GM21423 (cell line): ENCODE results near the gene LIPM.

ENCODE experiments used
- ATAC-seq: cut with Tn5 transposase; IDR thresholded peaks from one replicate; pipeline ENCODE4 v1.9.1; 2021; ENCODE audit warnings: mild to moderate bottlenecking, moderate library complexity; ENCODE audit not compliant: unreplicated experiment

Gene LIPM, protein sequence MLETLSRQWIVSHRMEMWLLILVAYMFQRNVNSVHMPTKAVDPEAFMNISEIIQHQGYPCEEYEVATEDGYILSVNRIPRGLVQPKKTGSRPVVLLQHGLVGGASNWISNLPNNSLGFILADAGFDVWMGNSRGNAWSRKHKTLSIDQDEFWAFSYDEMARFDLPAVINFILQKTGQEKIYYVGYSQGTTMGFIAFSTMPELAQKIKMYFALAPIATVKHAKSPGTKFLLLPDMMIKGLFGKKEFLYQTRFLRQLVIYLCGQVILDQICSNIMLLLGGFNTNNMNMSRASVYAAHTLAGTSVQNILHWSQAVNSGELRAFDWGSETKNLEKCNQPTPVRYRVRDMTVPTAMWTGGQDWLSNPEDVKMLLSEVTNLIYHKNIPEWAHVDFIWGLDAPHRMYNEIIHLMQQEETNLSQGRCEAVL

DNA sequence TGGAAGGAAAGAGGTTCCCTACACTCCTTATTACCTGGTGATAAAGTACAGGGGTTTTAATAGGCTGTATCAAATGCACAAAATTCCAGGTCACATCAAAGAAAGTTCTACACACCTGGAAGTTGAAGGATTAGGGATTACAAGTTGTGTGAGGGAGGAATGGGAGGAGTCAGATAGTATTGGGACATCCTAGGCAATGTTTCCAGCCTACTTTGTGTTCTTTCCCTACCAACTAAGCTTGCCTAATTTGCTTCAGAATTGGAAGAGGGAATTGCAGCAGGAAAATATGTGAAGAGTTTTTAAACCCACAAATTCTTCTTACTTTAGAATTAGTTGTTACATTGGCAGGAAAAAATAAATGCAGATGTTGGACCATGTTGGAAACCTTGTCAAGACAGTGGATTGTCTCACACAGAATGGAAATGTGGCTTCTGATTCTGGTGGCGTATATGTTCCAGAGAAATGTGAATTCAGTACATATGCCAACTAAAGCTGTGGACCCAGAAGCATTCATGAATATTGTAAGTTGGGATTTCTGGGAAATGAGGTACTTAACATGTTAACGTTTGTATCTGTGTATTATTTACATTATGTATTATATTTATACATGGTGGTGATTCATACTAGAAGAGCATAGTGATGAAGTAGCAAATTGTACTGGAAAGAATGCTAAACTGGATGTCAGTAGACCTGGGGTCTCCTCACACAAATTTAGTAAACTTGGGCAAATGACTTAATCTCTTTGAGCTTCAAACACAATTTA lies at the start of gene LIPM:
LIPM (plus strand) TSS at position 208 of the 763 bp plus-strand sequence; CDS start at position 375, 167 bp downstream.
- ATAC-seq: no peak

DNA sequence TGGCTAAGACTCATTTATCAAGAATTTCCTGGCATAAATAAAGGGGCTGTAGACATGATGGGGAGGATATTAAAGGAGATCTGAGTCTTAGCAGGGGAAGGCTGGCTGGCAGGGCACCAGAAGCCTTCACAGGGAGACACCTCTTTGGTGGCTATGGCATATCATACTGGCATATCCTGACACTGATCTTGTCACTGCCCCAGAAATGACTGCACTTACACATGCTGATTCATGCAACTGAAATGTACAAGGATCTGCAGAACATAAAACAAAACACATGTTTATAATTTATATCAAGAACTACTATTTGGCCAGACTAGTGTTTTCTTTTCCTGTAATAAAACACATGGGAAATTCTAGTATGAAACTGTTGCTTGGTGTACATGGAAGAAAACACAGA lies 48.2 kb upstream of the LIPM start:
- ATAC-seq: no peak

DNA sequence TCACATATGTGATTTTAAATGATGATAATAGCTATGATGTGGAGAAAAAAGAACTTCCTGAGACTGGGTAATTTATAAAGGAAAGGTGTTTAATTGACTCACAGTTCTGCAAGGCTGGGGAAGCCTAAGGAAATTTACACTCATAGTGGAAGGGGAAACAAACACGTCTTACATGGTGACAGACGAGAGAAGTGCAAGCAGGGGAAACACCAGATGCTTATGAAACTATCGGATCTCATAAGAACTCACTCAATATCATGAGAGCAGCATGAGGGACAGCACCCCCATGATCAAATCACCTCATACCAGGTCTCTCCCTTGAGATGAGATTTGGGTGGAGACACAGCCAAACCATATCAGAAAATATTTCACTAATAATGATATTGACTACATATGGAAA lies 46.8 kb upstream of the LIPM start:
- no peak for ATAC-seq

DNA sequence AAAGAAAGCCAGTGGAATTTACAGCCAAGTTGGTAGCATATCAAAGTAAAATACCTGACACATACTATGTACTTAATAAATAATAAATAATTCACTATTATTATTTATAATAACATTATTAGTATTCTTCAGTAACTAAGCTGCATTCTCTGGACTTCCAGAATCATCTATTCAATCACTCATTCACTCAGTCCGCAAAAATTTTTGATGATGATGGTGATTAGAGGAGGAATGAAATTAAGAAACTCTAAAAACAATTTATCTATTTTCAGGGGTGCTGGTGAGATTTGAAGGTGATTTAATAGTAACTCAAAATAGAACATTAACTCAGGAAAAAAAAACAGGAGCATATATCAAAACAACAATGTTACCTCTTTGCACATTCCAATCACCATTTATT lies 45.9 kb upstream of the LIPM start:
- ATAC-seq: no peak

DNA sequence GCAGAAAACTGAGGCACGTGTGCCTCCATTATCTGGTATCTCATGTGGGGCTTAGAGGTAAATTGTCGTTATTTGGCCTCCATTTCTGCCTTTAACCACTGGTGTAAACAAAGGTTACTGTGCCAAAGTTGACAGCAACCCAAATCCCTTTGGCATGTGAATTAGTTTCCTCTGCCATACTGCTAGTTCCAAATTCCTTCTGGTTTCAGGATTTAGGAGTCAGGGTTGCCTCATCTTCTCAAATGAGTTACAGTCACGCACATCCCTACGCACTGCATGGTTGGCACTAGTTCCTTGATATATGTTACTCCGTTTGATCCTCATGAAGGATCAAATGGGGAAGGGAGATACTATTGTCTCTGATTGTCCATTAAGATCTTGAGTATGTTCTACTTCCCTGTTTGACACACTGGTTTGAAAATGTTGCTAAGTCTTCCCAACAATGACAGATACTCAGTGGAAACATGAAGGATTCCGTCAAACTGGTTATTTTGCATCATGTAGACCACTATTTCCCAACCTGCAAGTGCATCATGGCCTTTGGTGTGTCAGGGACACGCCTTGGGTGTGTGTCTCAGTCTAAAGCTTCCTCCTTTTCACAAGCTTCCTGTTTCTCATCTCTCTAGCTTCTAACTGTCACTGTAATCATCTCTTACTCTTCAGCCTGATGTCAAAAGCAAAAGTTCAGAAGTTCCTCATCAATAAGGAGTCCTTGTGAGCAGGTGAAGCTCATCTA lies 43.0 kb upstream of the LIPM start, which contains the start of gene LIPN:
LIPN (plus strand) TSS at position 655 of the 736 bp plus-strand sequence. CDS start 1,386 bp downstream, outside the sequence.
- no peak for ATAC-seq

DNA sequence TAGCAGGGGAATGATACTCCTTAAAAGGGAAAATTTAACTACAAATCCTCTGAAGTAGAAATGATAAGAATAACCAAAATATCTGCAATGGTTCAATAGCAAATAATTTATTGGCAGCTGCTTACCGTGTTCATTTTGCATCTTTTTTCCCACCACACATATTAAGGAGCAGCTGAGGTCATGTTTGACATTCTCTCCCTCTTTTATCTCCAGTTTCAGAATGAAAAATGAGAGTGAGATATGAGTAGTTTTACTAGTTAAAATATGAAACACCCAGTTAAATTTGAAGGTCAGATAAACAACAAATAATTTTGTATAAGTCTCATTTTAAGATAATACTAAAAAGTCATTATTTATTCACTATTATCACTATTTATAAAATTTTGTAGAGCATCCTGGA lies 39.6 kb upstream of the LIPM start:
- no peak for ATAC-seq

DNA sequence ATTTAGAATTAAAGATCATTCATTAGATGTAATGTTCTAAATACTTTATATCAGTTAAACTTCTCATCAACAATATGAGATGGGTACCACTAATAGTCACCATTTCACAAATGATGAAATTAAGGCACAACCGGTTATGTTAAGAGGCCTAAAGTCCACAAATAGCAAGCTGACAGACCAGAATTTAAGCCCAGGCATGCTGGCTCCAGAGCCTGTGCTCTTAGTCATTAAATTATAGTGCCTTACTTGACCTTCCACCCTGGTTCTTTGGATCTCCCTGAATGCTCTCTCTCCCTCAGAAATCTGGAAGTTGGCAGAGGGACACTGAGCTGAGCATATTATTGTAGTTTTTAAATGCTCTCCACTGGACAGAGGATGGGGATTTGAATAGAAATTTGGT lies 39.1 kb upstream of the LIPM start:
- no peak for ATAC-seq

DNA sequence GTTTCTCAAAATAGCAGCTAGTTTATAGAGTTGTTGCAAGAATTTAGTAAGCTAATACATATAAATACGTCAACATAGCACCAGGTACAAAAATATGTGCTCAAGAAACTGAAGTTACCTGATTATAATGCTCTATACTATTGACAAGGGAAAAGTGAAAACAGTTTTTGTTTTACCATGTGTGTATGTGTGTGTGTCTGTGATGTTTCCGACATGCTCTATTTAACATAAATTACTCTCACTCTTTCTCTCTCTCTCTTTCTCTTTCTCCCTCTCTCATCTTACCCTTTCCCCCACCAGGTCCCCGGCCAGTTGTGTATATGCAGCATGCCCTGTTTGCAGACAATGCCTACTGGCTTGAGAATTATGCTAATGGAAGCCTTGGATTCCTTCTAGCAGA lies 38.4 kb upstream of the LIPM start:
- ATAC-seq: no peak

DNA sequence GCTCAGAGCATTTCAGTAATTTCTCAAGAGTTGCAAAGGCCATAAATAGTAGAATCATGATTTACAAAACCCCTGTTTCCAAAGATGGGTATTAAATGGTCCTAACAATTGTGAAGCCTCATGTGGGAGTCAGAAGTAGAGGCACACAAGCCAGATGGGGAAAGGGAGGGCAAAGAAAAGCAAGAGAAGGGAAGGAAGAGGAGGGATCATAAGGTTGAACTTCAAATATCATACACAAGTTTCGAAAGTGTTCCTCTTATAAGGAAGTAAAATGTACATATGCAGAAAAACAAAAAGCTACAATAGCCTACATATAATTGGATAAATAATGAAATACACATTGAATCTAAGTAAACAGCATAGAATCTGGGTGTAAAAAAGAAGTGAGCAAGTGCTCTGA lies 36.7 kb upstream of the LIPM start:
- no peak for ATAC-seq

DNA sequence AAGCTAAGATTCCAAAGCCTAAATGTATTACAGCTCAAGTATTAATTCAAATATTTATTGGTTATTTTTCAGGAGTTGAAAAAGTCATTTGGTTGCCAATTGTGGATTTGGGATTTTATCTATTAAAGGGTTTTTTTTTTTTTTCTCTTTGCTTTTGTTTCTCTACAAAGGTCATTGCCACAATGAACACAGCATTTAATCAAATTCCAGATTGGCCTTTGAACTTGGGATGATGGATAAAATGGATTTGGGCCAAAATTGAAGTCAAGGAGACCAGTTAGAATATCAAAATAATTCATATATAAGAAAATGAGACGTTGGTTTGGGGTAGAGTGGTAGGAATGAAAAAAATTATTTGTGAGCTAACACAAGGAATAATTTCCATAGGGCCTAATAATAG lies 33.1 kb upstream of the LIPM start:
- ATAC-seq: no peak

DNA sequence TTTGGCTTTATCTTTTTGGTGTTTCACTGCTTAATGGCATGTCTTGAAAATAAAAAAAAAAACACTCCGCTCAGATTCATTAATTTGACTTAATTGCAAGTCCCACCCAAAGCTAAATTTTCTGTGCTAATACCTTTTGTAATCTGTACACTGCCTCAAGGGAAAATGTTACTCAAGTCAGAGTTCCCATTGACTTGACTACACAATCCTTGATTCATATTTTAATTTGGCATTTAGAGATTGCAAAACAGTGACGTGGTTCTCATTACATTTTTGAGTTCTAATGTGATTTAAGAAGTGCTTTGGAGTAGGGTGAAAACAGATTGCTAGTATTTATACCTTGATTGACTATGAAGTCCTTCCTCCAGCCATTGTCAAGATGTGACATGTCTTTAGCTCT lies 21.3 kb upstream of the LIPM start:
- no peak for ATAC-seq

DNA sequence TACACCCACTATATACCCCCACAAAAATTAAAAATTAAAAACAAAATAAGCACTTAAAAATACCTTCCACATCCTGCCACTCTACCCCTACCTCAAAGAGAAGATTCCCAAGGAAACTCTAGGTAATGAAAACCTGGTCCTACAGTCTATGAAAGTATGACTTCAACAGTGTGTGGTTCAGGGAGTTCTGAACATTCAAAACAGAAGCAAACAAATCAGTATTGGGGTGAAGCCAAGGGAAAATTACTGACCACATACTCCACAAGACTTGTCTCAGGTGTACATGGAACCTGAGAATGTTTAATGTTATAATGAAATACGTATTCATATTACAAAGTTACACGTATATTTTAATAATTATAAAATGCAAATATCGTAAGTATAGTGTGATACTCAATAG lies 20.3 kb upstream of the LIPM start:
- no peak for ATAC-seq

DNA sequence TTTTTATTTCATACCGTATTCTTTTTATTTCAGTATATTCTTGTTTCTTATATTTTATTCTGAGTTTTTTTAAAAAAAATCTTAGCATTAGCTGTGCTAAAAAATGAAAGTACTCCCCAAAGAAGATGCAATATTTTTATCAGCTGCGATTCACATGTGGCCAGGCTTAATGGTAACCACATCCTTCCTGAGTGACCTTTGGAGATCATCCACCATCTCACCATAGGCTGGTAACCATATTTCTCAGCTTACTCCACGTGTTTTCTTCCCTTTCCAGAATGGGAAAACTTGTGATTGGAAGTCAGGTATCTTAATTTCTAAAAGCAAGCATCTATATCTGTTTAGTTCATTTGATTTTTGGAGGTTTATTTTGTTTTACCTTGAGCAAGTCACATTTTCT lies 18.8 kb upstream of the LIPM start:
- ATAC-seq: no peak

DNA sequence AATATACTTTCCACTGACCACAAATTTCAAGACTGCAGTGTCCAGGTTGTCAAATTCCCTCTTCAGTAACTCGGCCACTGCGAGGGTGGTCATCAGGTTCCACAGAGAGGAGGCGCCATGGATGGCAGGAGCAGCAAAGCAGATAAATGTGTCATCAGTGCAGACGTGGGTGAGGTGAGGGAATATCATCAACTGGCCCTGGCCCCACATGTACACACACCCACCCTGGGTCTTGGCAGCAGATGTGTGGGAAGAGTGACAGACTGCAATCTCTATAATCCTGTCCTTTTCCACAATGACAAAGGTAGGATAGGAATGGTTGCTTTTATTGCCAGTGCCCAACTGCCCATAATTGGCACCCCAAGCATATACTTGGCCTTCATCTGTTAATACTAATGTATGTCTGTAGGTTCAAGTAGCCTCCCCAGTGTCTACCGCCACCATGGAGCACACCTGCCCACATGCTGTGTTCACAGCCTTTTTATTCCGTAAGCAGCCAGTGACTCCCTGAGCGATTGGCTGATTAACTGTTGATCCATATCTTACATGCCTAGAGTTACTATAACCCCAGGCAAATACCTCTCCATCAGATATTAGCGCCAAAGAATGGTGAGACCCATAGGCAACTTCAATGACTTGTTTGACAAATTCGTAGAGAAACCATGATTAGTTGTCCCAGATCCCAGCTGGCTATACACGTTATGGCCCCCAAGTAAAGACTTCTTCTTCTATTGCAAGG lies 16.3 kb upstream of the LIPM start:
- ATAC-seq: no peak

DNA sequence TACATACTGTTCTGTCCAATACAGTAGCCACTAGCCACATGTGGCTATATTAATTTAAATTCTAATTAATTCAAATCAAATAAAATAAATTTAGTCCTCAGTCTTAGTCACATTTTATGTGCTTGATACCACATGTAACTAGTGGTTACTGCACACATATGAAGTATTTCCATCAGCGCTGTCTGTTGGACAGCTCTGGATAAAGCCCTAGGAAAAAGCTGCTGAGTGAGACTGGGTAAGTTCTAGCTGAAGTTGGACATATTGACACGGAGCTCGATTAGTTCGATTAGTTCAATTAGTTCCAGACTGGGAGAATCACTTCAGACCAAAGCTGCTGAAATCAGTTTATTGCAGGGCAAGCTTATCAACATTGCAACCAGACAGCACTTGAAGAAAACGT lies 15.1 kb upstream of the LIPM start:
- no peak for ATAC-seq

DNA sequence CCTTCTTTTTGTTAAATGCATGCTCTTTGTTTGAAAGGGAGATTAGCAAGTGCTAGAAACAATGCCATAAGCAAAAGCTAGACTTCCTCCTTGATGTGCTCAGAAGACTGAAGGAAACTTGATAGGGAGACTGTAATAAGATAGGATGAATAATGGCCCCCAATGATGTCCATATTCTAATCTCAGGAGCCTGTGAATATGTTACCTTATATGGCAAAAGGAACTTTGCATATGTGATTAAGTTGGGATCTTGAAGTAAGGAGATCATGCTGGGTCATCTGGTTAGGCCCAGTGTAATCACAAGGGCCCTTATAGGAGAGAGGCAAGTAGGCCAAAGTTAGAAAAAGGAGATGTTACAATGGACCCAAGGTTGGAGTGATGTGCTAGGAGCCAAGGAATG lies 13.6 kb upstream of the LIPM start:
- ATAC-seq: no peak

DNA sequence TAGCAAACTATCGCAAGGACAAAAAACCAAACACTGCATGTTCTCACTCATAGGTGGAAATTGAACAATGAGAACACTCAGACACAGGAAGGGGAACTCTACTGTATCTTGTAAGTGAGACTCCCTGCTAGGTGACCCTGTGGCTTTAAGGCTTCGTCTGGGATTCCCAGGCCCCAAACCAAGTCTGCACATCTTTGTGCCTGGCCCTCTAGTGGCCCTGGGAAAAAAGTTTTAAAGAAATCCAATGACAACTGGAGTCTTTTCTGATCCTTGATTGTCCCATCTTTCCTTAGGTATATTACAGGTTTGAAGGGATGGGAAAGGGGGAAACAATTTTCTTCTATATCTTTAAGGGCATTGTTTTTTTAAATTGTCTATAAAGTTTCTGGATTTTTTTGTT lies 10.6 kb upstream of the LIPM start:
- ATAC-seq: no peak

DNA sequence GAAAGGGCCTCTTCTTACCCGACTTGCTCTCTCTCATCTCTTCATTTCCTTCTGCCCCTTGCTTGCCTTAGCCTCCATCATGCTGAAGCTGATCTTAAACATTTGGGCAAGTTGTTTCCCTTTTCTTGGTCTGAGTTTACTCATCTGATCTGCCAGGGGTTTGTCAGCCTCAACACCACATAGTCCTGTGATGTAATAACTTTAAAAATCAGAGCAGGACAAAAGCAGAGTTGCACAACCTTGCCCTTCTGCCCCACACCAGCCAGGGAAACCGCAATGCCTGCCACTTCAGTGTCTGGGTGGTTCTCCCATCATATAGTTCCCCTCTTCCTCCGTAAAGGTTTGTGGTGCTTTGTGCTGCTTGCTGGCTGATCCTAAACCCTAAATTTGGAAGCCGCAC lies 9.9 kb upstream of the LIPM start:
- no peak for ATAC-seq

DNA sequence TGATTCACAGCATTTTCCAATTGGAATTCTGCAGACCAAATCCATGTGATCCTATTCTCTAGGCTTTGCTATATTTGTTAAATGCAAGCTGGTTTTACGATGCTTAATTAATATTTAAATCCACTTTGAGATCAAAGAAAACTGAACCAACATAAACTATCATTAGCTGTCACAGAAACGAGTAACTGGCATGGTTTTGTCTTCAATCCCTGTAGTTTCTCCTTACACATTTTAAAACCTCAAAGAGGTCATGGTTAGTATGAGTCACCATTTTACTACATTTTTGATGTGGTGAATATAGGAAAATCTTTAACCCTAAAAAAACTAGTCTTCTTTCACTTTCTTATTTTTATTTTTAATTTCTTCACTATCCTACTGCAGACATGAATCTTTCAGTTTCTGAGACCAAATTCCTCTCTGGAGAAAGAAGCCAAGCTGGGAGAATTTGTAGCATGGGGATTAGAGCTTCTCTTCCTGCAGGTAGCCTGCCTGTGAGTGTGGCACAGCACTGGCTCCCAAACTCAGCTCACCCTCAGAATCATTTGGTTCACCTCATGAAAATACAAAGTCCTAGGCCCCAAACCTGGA lies 8.7 kb upstream of the LIPM start:
- ATAC-seq: peak; percentile 53

DNA sequence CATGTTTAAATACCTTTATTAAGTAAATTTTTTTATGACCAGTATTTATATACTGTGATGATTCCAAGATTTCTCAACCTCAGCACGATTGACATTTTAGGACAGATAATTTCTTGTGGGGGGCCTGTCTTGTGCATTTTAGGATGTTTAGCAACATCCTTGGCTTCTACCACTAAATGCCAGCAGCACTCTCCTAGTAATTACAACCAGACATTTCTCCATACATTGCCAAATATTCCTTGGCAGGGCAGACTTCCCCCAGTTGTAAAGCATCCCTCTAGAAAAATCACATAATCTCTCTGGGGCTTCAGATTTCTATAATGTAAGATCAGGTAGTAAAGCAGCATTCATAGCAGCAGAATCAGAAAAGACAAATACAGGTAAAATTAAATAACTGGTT lies 7.8 kb upstream of the LIPM start:
- ATAC-seq: no peak
